Measurements from ENCODE around the gene FDXR.

FDXR gene

GRCh38 chr17:74836691-74837467 is 35.9 kb downstream of the FDXR start:
- no peak for DNase-seq (ENCODE audit: low read depth in 3 of 3)

- no peak for DNase-seq (ENCODE audit: low read depth in 3 of 3)
These were observed 36.6 kb downstream of the FDXR start for GRCh38 chr17:74836191-74836590.

- no peak for DNase-seq (ENCODE audit: low read depth in 3 of 3)
These were observed 39.1 kb downstream of the FDXR start for GRCh38 chr17:74833501-74834377.

- DNase-seq (ENCODE audit: low read depth in 3 of 3) = no peak
These were observed 40.4 kb downstream of the FDXR start for GRCh38 chr17:74832421-74832820.

GRCh38 chr17:74831444-74832146 is 41.2 kb downstream of the FDXR start:
- DNase-seq (ENCODE audit: low read depth in 3 of 3) = no peak

GRCh38 chr17:74830861-74831260 is 41.9 kb downstream of the FDXR start:
- no peak for DNase-seq (ENCODE audit: low read depth in 3 of 3)

GRCh38 chr17:74827800-74828199 is 45.0 kb downstream of the FDXR start:
- DNase-seq (ENCODE audit: low read depth in 3 of 3) = no peak

- DNase-seq (ENCODE audit: low read depth in 3 of 3) = no peak
These were observed 46.7 kb downstream of the FDXR start for GRCh38 chr17:74825952-74826719.

- no peak for DNase-seq (ENCODE audit: low read depth in 3 of 3)
These were observed 47.7 kb downstream of the FDXR start for GRCh38 chr17:74824961-74825627.

- DNase-seq (ENCODE audit: low read depth in 3 of 3) = no peak
These were observed 49.8 kb downstream of the FDXR start for GRCh38 chr17:74822939-74823367.

- no peak for DNase-seq (ENCODE audit: low read depth in 3 of 3)
These were observed 50.4 kb downstream of the FDXR start for GRCh38 chr17:74822335-74822938.

GRCh38 chr17:74821655-74822334 is 51.0 kb downstream of the FDXR start:
- DNase-seq (ENCODE audit: low read depth in 3 of 3) = no peak

GRCh38 chr17:74819801-74820436 is 52.9 kb downstream of the FDXR start:
- no peak for DNase-seq (ENCODE audit: low read depth in 3 of 3)

- DNase-seq (ENCODE audit: low read depth in 3 of 3) = no peak
These were observed 54.4 kb downstream of the FDXR start for GRCh38 chr17:74818291-74818938.

GRCh38 chr17:74816905-74817620 is 55.7 kb downstream of the FDXR start:
- DNase-seq (ENCODE audit: low read depth in 3 of 3) = no peak

- DNase-seq (ENCODE audit: low read depth in 3 of 3) = no peak
These were observed 57.0 kb downstream of the FDXR start for GRCh38 chr17:74815550-74816370.

GRCh38 chr17:74815067-74815466 is 57.7 kb downstream of the FDXR start:
- no peak for DNase-seq (ENCODE audit: low read depth in 3 of 3)
